GM21423 (cell line): ENCODE data around the gene MED13L.
A peak's percentile ranks its signal among the peaks of the same experiment; 100 is the strongest.

Experiments
- ATAC-seq: cut with Tn5 transposase; IDR thresholded peaks from one replicate; pipeline ENCODE4 v1.9.1; 2021; ENCODE audit warnings: mild to moderate bottlenecking, moderate library complexity; ENCODE audit not compliant: unreplicated experiment

The MED13L gene

DNA sequence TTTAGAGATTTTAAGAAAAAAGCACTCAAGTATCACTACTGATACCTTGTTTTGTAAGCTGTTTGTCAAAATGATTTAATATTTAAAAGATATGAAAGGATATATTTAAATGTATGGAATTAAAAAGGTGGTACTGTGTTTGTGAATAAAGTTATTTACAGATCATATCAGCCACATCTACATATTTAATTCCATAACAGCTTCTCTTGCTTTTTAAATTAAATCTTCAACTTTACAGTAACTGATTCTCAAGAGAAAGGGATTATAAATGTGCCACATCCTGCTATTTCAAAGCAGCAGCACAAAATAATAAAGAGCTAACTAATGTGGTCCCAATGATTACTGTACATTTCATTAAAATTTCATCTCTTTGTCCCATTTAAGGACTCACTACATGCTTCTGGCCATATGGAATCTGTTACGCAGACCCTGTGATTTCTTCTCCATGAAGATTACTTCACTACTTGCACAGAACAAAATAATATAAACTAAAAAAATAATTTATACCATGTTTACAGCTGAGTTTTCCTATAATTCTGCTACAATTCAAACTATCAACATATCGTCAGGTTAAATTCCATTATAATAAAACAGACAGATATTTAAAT, 117.8 kb downstream of the MED13L start:
- ATAC-seq: no peak

- ATAC-seq: no peak
Observed at GRCh38 chr12:116159175-116159574, 118.3 kb downstream of the MED13L start.

DNA sequence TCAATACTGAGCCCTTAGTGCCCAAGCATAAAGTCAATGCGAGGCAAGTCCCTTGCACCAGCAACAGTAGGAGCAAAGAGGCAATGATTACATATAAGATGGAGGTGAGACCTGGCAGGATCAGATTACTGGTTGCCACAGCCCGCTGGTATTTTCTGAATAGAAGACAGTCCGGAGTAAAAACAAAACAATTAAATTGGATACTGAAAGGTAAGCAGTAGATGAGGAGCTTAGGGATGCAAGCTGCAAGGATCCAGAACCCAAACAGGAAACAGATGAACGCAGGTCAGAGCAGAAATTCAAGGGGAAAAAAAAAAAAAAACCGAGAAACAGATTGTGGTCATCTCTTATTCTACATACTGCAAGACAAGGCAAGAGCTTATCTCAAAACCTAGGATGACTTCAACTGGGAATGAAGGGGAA, 119.6 kb downstream of the MED13L start:
- no peak for ATAC-seq

DNA sequence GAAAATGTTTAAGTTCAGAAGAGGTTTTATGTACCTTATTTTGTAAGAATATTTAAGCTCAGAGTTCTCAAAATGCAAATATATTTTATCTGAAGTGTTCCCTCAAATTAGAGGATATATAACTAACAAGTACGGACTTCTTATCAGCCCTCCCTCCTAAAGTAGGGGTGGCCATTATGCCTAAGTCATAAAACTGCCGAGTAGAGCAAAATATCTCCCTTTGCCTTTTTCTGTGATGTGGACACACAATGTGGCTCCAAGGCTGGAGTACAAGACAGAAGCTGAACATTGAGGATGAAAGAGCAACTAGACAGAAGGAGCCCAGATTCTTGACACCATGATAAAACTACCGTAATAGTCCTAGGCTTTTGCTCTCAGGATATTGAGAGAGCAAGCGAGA, 120.9 kb downstream of the MED13L start:
- no peak for ATAC-seq

GRCh38 chr12:116155383-116155782, 122.1 kb downstream of the MED13L start:
- no peak for ATAC-seq

GRCh38 chr12:116153983-116154382, 123.5 kb downstream of the MED13L start:
- ATAC-seq: no peak

DNA sequence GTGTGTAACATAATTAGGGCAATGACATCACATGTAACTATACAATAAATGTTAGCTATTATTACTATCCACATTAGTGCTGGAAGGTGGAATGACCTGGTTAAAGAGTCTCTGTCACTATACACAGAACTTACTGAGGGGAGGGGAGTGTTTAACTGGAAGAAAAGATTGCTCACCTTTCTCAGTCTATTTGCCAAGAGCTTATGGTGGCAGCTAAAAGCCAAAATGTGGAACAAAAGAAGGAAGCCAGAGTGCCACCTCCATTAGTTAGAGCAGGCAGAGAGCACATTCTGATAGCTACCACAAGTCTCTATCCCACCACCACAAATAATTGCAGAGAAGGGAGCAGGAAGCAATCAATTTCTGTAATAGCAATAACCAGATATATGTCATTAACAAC, 124.4 kb downstream of the MED13L start:
- ATAC-seq: no peak

- no peak for ATAC-seq
Observed at GRCh38 chr12:116152268-116152667, 125.2 kb downstream of the MED13L start.

GRCh38 chr12:116150452-116150851, 127.0 kb downstream of the MED13L start:
- no peak for ATAC-seq

GRCh38 chr12:116150001-116150400, 127.5 kb downstream of the MED13L start:
- no peak for ATAC-seq

DNA sequence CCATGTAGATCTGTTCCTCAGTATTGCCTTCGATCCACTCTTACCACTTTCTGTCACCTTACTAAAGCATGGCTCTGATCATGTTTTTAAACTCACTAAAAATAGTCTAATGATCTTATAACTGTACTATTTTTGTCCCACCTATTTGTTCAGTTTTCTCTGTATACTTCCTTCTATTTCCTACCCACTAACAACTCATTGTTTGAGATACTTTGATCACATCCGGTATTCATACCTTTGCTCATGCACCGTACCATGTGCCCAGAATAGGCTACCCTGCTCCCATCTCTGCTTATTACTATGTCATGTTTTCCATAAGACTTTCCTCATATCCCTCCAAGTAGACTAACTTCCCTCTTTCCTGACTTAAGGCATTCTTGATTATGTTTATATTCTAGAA, 128.6 kb downstream of the MED13L start:
- no peak for ATAC-seq

GRCh38 chr12:116146386-116146785, 131.1 kb downstream of the MED13L start:
- ATAC-seq: no peak

DNA sequence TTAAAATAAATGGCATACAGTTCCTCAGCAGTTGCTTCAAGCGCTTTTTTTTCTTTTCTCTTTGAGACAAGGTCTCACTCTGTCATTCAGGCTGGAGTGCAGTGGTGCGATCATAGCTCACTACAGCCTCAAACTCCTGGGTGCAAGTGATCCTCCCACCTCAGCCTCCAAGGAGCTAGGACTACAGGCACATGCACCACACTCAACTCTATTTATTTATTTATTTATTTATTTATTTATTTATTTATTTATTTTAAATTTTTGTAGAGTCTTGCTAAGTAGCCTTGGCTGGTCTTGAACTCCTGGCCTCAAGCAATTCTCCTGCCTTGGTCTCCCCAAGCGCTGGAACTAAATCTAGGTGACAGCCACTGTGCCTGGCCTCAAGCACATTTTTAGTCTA, 132.0 kb downstream of the MED13L start:
- no peak for ATAC-seq

GRCh38 chr12:116144384-116144783, 133.1 kb downstream of the MED13L start:
- peak; percentile 39 for ATAC-seq

- peak; percentile 16 for ATAC-seq
Observed at GRCh38 chr12:116143909-116144308, 133.6 kb downstream of the MED13L start.

DNA sequence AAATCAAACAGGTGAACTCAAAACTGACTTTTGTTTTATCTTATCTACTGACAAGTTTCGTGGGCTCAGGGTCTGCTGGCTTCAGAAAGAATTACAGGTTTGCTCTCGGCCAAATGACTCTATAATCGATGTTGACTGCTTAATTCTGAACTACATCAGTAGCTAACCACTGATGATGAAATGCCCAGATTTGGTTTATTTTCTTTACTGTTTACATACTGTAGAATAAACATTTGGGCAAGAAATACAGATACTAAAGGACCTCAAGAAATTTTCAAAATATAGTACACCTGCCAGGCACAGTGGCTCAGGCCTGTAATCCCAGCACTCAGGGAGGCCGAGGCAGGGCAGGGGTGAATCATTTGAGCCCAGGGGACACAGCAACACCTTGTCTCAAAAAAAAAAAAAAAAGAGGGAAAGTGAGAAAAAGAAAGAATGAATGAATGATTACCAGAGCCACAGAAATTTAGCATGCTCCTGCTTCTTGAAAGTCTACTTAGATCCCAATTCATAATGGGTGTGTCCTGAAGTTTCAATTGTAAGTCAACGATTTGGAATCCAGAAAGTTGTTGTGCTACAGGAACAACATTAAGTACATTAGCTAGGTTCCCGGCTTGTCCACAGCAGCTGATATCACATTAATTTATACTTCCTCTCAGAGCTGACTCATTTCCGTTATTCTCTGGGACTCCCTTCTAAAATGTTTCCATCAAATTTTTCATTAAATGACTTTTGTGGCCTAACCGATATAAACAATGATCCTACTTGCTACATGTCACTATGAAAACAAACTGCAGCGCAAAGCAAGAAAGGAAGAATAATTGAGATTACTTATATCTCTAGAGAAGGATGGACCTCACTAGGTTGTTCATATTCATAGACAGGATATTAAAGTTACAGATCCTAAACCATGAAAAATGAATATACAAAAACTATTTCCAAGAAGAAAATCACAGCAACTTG, 134.3 kb downstream of the MED13L start:
- no peak for ATAC-seq

DNA sequence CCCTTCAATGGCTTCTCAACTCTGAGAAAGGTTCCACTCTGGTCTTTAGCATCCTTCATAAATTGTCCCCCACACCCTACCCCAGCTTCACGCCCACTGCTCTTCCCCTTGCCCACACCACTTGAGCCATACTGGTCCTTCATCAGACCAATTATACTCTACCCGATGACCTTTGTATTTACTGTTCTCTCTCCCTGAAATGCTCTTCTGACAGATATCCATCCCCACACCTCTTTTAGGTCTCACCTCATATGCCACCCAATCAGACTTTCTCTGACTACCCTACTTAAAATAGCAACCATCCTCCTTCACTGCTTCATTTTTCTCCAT, 135.7 kb downstream of the MED13L start:
- no peak for ATAC-seq

DNA sequence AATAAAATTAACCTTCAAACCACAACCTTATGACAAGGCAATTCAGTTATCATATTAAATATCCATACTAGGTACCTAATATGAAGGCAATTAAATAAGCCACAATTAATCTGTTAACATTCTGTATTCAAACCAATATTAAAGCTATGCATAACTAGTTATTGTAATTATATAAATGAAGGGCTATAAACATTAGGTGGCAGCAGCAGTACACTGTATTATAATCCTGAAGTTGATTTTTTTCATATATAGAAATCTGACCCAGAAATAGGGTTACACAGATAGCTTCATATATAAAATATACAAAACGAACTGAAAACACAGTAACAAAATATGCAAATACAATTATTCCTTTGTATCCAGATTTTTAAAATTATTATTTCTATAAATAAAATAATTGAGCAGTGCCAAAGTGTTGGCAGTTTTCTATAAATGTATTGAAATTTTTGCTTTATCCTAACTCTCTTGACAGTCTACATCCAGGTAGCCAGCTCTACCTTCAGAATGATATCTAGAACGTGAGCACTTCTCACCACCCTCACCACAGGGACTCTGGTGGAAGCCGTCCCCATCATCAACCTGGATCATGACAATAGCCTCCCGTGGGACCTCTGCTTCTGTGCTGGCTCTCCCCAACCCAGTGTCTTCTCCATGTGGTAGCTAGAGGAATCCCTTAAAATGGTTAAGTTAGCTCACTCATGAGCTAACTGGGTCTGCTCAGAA, 136.2 kb downstream of the MED13L start:
- no peak for ATAC-seq

- no peak for ATAC-seq
Observed at GRCh38 chr12:116140529-116140928, 137.0 kb downstream of the MED13L start.

DNA sequence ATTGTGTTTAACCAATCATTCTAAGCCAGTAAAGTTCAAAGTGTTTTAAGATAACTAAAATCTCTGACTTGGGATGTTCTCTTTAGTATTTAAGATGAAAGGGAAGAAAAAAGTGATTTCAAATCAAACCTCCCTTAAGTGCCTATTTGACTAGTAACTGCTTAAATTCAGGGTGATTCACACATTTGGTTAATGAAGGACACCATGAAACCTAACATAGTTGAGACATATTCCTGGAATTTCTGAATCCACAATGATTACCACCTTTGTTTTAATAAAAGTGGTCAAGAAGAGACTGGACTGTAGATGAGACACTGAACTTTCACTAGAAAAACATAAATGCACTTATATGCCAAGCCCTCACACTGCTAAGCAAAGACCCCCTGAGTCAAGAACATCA, 138.7 kb downstream of the MED13L start:
- no peak for ATAC-seq

DNA sequence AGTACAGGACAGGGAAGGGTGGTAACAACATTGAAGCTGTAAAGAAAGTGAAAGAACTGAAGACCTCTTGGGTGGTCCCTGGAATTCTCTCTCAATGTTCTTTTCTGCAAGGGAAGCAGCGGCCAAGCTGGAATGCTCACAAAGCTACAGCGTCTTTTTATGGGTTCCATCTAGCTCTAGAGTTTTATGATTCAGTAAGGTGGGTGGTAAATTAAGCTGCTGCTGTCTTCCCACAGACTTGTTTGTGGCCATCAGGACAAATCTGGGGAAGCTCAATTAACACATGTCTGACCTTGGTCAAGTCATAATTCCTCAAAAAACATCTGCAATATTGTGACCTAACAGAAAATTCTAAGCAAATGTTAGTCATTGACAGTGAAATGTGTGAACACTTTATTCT, 139.1 kb downstream of the MED13L start:
- no peak for ATAC-seq

DNA sequence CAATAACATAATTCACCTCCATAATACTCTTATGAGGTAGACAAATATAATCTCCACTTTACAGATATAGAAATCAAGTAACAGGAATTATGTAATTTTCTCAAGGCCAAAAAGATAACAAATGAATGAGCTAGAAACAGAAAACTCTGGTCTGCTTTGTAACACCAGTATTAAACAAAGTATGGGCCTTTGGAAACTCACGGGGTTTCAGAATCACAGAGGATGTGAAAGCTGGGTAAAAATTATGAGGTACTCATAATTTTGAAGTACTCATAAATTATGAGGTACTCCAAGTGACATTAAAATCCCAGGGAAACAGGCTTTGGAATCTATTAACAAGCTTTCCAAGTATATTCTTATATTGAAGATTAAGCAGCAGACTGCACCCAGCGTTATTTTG, 140.2 kb downstream of the MED13L start:
- ATAC-seq: no peak
